Amniotic epithelial cell (primary cell): ENCODE measurements around the gene SNRPF.

Experiments used
- DNase-seq: peaks from one replicate; pipeline ENCODE4 v3.0.0-alpha.2; 2010; ENCODE audit warnings: low read depth

Gene SNRPF

GRCh38 chr12:95859344-95859816, 628 bp downstream of the SNRPF start:
- DNase-seq: peak; percentile 42

GRCh38 chr12:95859947-95860850, 1.4 kb downstream of the SNRPF start:
- DNase-seq: no peak

- DNase-seq: no peak
Measured at GRCh38 chr12:95862038-95862437, 3.3 kb downstream of the SNRPF start.

GRCh38 chr12:95863337-95863736, 4.6 kb downstream of the SNRPF start:
- no peak for DNase-seq

GRCh38 chr12:95870897-95871296, 12.1 kb downstream of the SNRPF start:
- DNase-seq: no peak

GRCh38 chr12:95874452-95874851, 15.7 kb downstream of the SNRPF start:
- no peak for DNase-seq

- peak; percentile 35 for DNase-seq
Measured at GRCh38 chr12:95877622-95878021, 18.9 kb downstream of the SNRPF start.

- no peak for DNase-seq
Measured at GRCh38 chr12:95880895-95881294, 22.1 kb downstream of the SNRPF start.

- DNase-seq: no peak
Measured at GRCh38 chr12:95881331-95881955, 22.7 kb downstream of the SNRPF start.

GRCh38 chr12:95882080-95882479, 23.3 kb downstream of the SNRPF start:
- peak; percentile 29 for DNase-seq

GRCh38 chr12:95882873-95883272, 24.1 kb downstream of the SNRPF start:
- no peak for DNase-seq

GRCh38 chr12:95884998-95885397, 26.2 kb downstream of the SNRPF start:
- DNase-seq: no peak

GRCh38 chr12:95887311-95887710, 28.6 kb downstream of the SNRPF start:
- DNase-seq: no peak

- DNase-seq: no peak
Measured at GRCh38 chr12:95890958-95891357, 32.2 kb downstream of the SNRPF start.

GRCh38 chr12:95896846-95897245, 38.1 kb downstream of the SNRPF start:
- DNase-seq: no peak

GRCh38 chr12:95898081-95898480, 39.3 kb downstream of the SNRPF start:
- no peak for DNase-seq

- peak; percentile 8 for DNase-seq
Measured at GRCh38 chr12:95908573-95908972, 49.8 kb downstream of the SNRPF start.

- no peak for DNase-seq
Measured at GRCh38 chr12:95909871-95910270, 51.1 kb downstream of the SNRPF start.
